SU-DHL-6 (cell line): Measurements from ENCODE around the gene CAPN5.
A peak's percentile ranks its signal among the peaks of the same experiment; 100 is the strongest.

Experiments used
- H2AFZ ChIP-seq: fragments of 200-600 bp; sonication (generic); 2 replicates; pipeline ENCODE4 v1.6.1; 2014; ENCODE audit warnings: low read depth, mild to moderate bottlenecking, moderate library complexity, mixed read lengths, antibody characterized with exemption, low read length; ENCODE audit not compliant: severe bottlenecking
- H3F3A ChIP-seq: fragments of 200-600 bp; shearing (Covaris generic); 2 replicates; pipeline ENCODE4 v1.6.0; 2016; ENCODE audit warnings: antibody characterized with exemption, mild to moderate bottlenecking; ENCODE audit not compliant: insufficient read depth
- H3K27ac ChIP-seq: fragments of 200-600 bp; sonication (generic); 2 replicates; pipeline ENCODE4 v1.5.1; 2016; ENCODE audit warnings: low read depth, mild to moderate bottlenecking, low read length, moderate library complexity, mixed read lengths
- H3K27me3 ChIP-seq: fragments of 200-600 bp; sonication (generic), shearing (Covaris generic); 2 replicates; pipeline ENCODE4 v1.6.0; 2014; ENCODE audit warnings: mild to moderate bottlenecking, low read length
- H3K36me3 ChIP-seq: fragments of 200-600 bp; sonication (generic); 2 replicates; pipeline ENCODE4 v1.6.1; 2014; ENCODE audit warnings: mild to moderate bottlenecking, low read length, mixed read lengths
- H3K4me2 ChIP-seq: fragments of 300-600, 200-600 bp; shearing (Covaris generic), sonication (generic); 2 replicates; pipeline ENCODE4 v1.6.0; 2014; ENCODE audit warnings: low read length, low read depth, mild to moderate bottlenecking; ENCODE audit not compliant: poor library complexity, severe bottlenecking
- H3K4me3 ChIP-seq: fragments of 200-600 bp; sonication (generic); 2 replicates; pipeline ENCODE4 v1.5.1; 2014; ENCODE audit warnings: antibody characterized with exemption, low read length, mild to moderate bottlenecking, mixed read lengths; ENCODE audit not compliant: insufficient read depth, poor library complexity, severe bottlenecking
- H3K79me2 ChIP-seq: fragments of 200-600 bp; sonication (generic); 2 replicates; pipeline ENCODE4 v1.6.1; 2014; ENCODE audit warnings: mild to moderate bottlenecking, low read length, moderate library complexity; ENCODE audit not compliant: insufficient read depth
- H3K9ac ChIP-seq: fragments of 200-600 bp; sonication (generic); 2 replicates; pipeline ENCODE4 v1.7.0; 2014; ENCODE audit warnings: mild to moderate bottlenecking, low read length
- H3K9me2 ChIP-seq: fragments of 200-600 bp; sonication (generic); replicated peaks from 2 replicates; pipeline ENCODE4 v1.6.1; 2014; ENCODE audit warnings: low read length; ENCODE audit not compliant: insufficient read depth
- H3K9me3 ChIP-seq: fragments of 200-600 bp; sonication (generic); 2 replicates; pipeline ENCODE4 v1.6.1; 2014; ENCODE audit warnings: low read length, mixed read lengths; ENCODE audit not compliant: insufficient read depth
- H4K20me1 ChIP-seq: fragments of 200-600 bp; sonication (generic); 2 replicates; pipeline ENCODE4 v1.6.1; 2014; ENCODE audit warnings: low read depth, mild to moderate bottlenecking, antibody characterized with exemption, low read length, moderate library complexity, mixed read lengths
- EZH2phosphoT487 ChIP-seq: fragments of 200-600 bp; sonication (generic), shearing (Covaris generic); conservative IDR thresholded peaks from 2 replicates; pipeline ENCODE4 v1.6.1; 2018; ENCODE audit warnings: mild to moderate bottlenecking, antibody characterized with exemption, low read length, moderate library complexity, mixed read lengths
- TF ChIP-seq, protein P1 (sequence below): fragments of 200-600 bp; sonication (generic); IDR thresholded peaks from one replicate; pipeline ENCODE4 v1.5.1; 2017; ENCODE audit warnings: antibody characterized with exemption, mild to moderate bottlenecking, low read length, moderate library complexity; ENCODE audit not compliant: insufficient read depth, poor library complexity, severe bottlenecking

The CAPN5 gene

DNA sequence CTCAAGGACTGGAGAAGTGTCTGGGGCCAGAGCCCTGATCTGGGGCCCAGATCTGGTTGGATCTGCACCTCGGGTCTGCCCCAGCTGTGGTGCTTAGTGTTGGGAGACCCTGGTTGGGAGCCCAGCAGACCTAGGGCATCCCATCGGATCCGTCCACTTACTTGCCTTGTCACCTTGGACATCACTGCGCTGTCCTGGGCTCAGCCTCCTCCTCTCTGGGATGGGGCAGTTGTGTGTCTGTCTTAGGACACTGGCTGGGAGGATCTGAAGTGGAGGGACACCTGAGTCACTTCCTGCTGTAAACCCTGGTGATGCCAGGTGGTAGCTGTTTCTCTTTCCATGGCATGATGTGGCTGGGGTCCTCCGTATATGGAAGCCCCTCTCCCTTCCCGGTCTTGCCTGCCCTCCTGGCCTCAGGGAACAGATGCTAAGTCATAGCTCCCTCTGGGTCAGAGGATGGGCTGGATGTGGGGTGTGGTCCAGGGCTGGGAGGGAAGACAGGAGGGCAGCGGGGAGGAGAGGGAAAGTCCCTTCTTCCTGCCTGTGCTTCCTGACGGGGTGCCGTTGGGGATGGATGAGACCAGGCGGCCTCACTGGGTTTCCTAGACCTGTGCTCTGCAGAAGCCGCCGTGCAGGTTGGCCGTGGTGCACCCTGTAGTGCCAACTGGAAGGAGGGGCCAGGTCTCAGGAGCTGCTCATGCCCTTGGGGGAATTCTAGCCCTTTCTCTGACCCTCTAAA, 23.8 kb downstream of the CAPN5 start:
- H3K9me2 ChIP-seq, result no peaks in the 10 kb centered on the region
- no peak overlapping the region for H3K4me3 ChIP-seq
- H3K27ac ChIP-seq, result no peak overlapping the region
- no peaks in the 10 kb centered on the region for H3K9me3 ChIP-seq
- H2AFZ ChIP-seq, result no peak overlapping the region
- H3F3A ChIP-seq, result no peaks in the 10 kb centered on the region
- H4K20me1 ChIP-seq, result no peaks in the 10 kb centered on the region
- no peaks in the 10 kb centered on the region for H3K27me3 ChIP-seq
- no peaks in the 10 kb centered on the region for H3K36me3 ChIP-seq
- no peak overlapping the region for H3K9ac ChIP-seq
- no peaks in the 10 kb centered on the region for H3K79me2 ChIP-seq
- TF ChIP-seq, protein P1, sequence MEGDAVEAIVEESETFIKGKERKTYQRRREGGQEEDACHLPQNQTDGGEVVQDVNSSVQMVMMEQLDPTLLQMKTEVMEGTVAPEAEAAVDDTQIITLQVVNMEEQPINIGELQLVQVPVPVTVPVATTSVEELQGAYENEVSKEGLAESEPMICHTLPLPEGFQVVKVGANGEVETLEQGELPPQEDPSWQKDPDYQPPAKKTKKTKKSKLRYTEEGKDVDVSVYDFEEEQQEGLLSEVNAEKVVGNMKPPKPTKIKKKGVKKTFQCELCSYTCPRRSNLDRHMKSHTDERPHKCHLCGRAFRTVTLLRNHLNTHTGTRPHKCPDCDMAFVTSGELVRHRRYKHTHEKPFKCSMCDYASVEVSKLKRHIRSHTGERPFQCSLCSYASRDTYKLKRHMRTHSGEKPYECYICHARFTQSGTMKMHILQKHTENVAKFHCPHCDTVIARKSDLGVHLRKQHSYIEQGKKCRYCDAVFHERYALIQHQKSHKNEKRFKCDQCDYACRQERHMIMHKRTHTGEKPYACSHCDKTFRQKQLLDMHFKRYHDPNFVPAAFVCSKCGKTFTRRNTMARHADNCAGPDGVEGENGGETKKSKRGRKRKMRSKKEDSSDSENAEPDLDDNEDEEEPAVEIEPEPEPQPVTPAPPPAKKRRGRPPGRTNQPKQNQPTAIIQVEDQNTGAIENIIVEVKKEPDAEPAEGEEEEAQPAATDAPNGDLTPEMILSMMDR, result no peak
- TF ChIP-seq EZH2phosphoT487, result no peak
- H3K4me2 ChIP-seq, result no peak overlapping the region

DNA sequence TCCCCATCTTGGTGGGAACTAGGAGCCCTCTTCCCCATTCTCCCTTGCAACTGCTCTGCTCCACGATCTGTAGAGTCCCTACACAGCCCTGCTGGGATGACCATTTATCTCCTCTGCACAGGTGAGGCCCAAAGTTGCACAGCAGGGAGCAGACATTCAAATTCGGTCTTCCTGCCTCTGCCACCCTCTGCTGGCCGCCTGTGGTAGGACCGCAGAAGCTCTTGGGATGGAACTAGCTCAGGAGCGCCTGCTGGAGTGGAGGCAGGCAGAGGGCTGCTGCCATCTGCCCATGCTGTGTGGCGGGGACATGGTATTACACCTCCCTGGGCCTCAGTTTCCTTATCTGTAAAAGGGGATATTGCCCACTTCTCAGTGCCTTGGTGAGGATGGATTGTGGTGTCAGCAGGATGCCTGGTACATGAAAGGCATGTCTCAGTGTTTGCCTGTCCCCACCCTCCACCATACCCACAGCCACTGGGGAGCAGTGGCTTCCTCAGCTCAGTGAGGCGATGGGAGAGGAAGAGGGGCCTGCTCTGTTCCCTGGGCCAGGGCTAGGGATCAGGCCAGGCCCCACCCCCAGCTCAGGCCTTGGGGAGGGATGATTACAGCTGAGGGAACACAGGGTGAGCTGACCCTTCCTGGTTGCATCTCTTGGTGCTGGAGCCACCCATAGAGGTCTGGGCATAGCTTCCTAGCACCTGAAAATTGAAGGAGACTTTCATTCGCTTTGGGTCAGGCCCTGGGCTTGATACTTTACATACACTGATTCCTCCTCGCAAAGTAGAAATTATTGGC, 24.6 kb downstream of the CAPN5 start:
- no peak overlapping the region for H2AFZ ChIP-seq
- H3F3A ChIP-seq, result no peaks in the 10 kb centered on the region
- no peak for TF ChIP-seq EZH2phosphoT487
- TF ChIP-seq, protein P1, result peak; percentile 89
- H4K20me1 ChIP-seq, result no peaks in the 10 kb centered on the region
- no peak overlapping the region for H3K4me3 ChIP-seq
- H3K9ac ChIP-seq, result no peak overlapping the region
- H3K27ac ChIP-seq, result no peak overlapping the region
- H3K9me2 ChIP-seq, result no peaks in the 10 kb centered on the region
- H3K4me2 ChIP-seq, result no peak overlapping the region
- no peaks in the 10 kb centered on the region for H3K79me2 ChIP-seq
- no peaks in the 10 kb centered on the region for H3K36me3 ChIP-seq
- no peaks in the 10 kb centered on the region for H3K27me3 ChIP-seq
- no peaks in the 10 kb centered on the region for H3K9me3 ChIP-seq

DNA sequence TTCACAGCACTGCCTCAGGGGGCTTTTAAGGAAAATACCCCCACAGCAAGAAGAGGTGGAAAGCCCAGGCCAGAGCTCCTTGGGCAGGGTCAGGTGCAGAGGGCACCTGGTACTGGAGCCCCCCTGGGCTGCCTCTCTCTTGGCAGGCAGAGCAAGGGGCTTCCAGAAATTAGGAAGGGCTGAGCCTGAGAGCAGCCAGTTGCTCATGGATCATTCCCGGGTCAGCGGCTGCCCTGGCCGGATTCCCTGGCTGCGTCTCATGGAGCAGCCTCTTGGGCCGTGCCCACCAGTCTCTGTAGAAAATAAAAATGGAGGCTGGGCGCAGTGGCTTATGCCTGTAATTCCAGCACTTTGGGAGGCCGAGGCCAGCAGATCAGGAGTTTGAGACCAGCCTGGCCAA, 25.6 kb downstream of the CAPN5 start:
- no peaks in the 10 kb centered on the region for H4K20me1 ChIP-seq
- no peak overlapping the region for H3K27ac ChIP-seq
- TF ChIP-seq EZH2phosphoT487, result no peak
- TF ChIP-seq, protein P1, result no peak
- no peaks in the 10 kb centered on the region for H3K79me2 ChIP-seq
- H3F3A ChIP-seq, result no peaks in the 10 kb centered on the region
- H3K36me3 ChIP-seq, result no peaks in the 10 kb centered on the region
- no peaks in the 10 kb centered on the region for H3K9me3 ChIP-seq
- H3K4me2 ChIP-seq, result no peak overlapping the region
- H2AFZ ChIP-seq, result no peak overlapping the region
- no peak overlapping the region for H3K9ac ChIP-seq
- H3K4me3 ChIP-seq, result no peak overlapping the region
- no peaks in the 10 kb centered on the region for H3K9me2 ChIP-seq
- no peaks in the 10 kb centered on the region for H3K27me3 ChIP-seq
